Stimulated activated CD4-positive, alpha-beta T cell treated with anti-CD3 and anti-CD28 coated beads, TNF-alpha, amount 100 ng/mL, for 4 hours (primary cell): ENCODE results near the gene BMPR2.
"Not testable (repeated sequence)": the region's sequence is repeated elsewhere in the genome, so short reads cannot be mapped to it uniquely, and the experiment has no call there.

Experiments used
- DNase-seq, 3 experiments: peaks; one replicate each; pipeline ENCODE4 v3.0.0-alpha.2; 2020; ENCODE audit warnings: low read depth in 3 of 3

The BMPR2 gene

GRCh38 chr2:202449344-202449743, 73.2 kb downstream of the BMPR2 start:
- no peak for DNase-seq

GRCh38 chr2:202450785-202451184, 74.7 kb downstream of the BMPR2 start:
- DNase-seq, result no peak

- no peak for DNase-seq
Observed at GRCh38 chr2:202452744-202453143, 76.6 kb downstream of the BMPR2 start.

- DNase-seq, result no peak
Observed at GRCh38 chr2:202454536-202454935, 78.4 kb downstream of the BMPR2 start.

- no peak for DNase-seq
Observed at GRCh38 chr2:202455114-202455513, 79.0 kb downstream of the BMPR2 start.

- no peak for DNase-seq
Observed at GRCh38 chr2:202460119-202460518, 84.0 kb downstream of the BMPR2 start.

GRCh38 chr2:202479090-202479489, 103.0 kb downstream of the BMPR2 start:
- DNase-seq, result no peak

- no peak for DNase-seq
Observed at GRCh38 chr2:202479610-202480009, 103.5 kb downstream of the BMPR2 start.

GRCh38 chr2:202486351-202486750, 110.2 kb downstream of the BMPR2 start:
- no peak for DNase-seq

GRCh38 chr2:202488671-202489070, 112.5 kb downstream of the BMPR2 start:
- no peak for DNase-seq

GRCh38 chr2:202490479-202490878, 114.4 kb downstream of the BMPR2 start:
- DNase-seq, result no peak

- no peak for DNase-seq
Observed at GRCh38 chr2:202491514-202491913, 115.4 kb downstream of the BMPR2 start.

- DNase-seq, result no peak
Observed at GRCh38 chr2:202494300-202495229, 118.4 kb downstream of the BMPR2 start.

- no peak for DNase-seq
Observed at GRCh38 chr2:202495230-202495604, 119.1 kb downstream of the BMPR2 start.

GRCh38 chr2:202496835-202497472, 120.8 kb downstream of the BMPR2 start:
- not testable (repeated sequence) for DNase-seq

- DNase-seq, result not testable (repeated sequence)
Observed at GRCh38 chr2:202497473-202497866, 121.3 kb downstream of the BMPR2 start.

- not testable (repeated sequence) for DNase-seq
Observed at GRCh38 chr2:202499841-202500240, 123.7 kb downstream of the BMPR2 start.

- not testable (repeated sequence) for DNase-seq
Observed at GRCh38 chr2:202503276-202503675, 127.1 kb downstream of the BMPR2 start.

- no peak for DNase-seq
Observed at GRCh38 chr2:202508686-202509085, 132.6 kb downstream of the BMPR2 start.

- no peak for DNase-seq
Observed at GRCh38 chr2:202510911-202511310, 134.8 kb downstream of the BMPR2 start.

GRCh38 chr2:202512176-202512575, 136.0 kb downstream of the BMPR2 start:
- no peak for DNase-seq

GRCh38 chr2:202514732-202515131, 138.6 kb downstream of the BMPR2 start:
- DNase-seq, result no peak

GRCh38 chr2:202519453-202519852, 143.3 kb downstream of the BMPR2 start:
- DNase-seq, result no peak
